ENCODE data around the gene POLG. TPM values are rescaled to one million over a fixed set of nuclear protein-coding genes. Genes with fewer than 3 reads are reported as not detected.
A peak's percentile ranks its signal among the peaks of the same experiment; 100 is the strongest.

Gene POLG
- polyA plus RNA-seq, 1 donor (not counting 4 experiments of a cell fraction or from before 2014, with no cell fraction given), result 29.6 TPM

GRCh38 chr15:89360294-89360971 lies 25.8 kb upstream of the POLG start:
- Histone ChIP-seq H3K36me3 (ENCODE audit: control insufficient read depth in 2 of 2, extremely low read depth in 1 of 2, insufficient read depth in 2 of 2, low read length in 2 of 2) (no peaks in the 10 kb centered on the region), H3K4me2 (ENCODE audit: control insufficient read depth, extremely low read depth, insufficient read depth, low read depth, low read length) (no peak overlapping the region), H3K27ac (ENCODE audit: control insufficient read depth, insufficient read depth, low read length) (no peak overlapping the region), H3K4me3 (ENCODE audit: control insufficient read depth in 2 of 3, extremely low read depth in 1 of 3, insufficient read depth in 2 of 3, low read depth in 1 of 3, low read length in 3 of 3) (no peak overlapping the region), H3K9me3 (ENCODE audit: control insufficient read depth, low read depth, low read length) (no peaks in the 10 kb centered on the region), H3K9ac (ENCODE audit: control insufficient read depth, extremely low read depth, insufficient read depth, low read length) (no peak overlapping the region), H3K4me1 (ENCODE audit: control insufficient read depth, extremely low read depth, insufficient read depth, low read length) (peaks cover 2% of the 10 kb centered on the region), H3K9me1 (ENCODE audit: control insufficient read depth, extremely low read depth, insufficient read depth, low read length) (no peaks in the 10 kb centered on the region), H4K20me1 (ENCODE audit: control insufficient read depth, extremely low read depth, insufficient read depth, low read length) (peaks cover 6% of the 10 kb centered on the region), H3K79me2 (ENCODE audit: control insufficient read depth, insufficient read depth, low read length) (no peaks in the 10 kb centered on the region), H3K27me3 (ENCODE audit: control insufficient read depth, extremely low read depth, insufficient read depth, low read length) (peaks cover 87% of the 10 kb centered on the region), H2AFZ (ENCODE audit: control insufficient read depth, low read length) (no peak overlapping the region)
- TF ChIP-seq EZH2 (IDR thresholded peaks at IDR 0.05; ENCODE audit: low read length) (peak; percentile 58), CTCF (optimal IDR thresholded peaks at IDR 0.05 in 1 of 3, IDR thresholded peaks at IDR 0.05 in 1 of 3, conservative IDR thresholded peaks at IDR 0.05 in 1 of 3; ENCODE audit: extremely low read depth in 1 of 3, insufficient read depth in 2 of 3, low read length in 3 of 3) (no peak)
- dilution Hi-C loops (cut with MboI; ENCODE audit: extremely low pct_ligation_motif_present, low sequenced_read_pairs), result no loop called here
- DNase-seq (ENCODE audit: low read depth, low spot score), result no peak
- FAIRE-seq, result no peak

- Histone ChIP-seq H3K27me3 (ENCODE audit: control insufficient read depth, extremely low read depth, insufficient read depth, low read length) (peaks cover 80% of the 10 kb centered on the region), H3K36me3 (ENCODE audit: control insufficient read depth in 2 of 2, extremely low read depth in 1 of 2, insufficient read depth in 2 of 2, low read length in 2 of 2) (no peaks in the 10 kb centered on the region), H2AFZ (ENCODE audit: control insufficient read depth, low read length) (no peak overlapping the region), H3K9me1 (ENCODE audit: control insufficient read depth, extremely low read depth, insufficient read depth, low read length) (no peaks in the 10 kb centered on the region), H3K27ac (ENCODE audit: control insufficient read depth, insufficient read depth, low read length) (no peak overlapping the region), H3K4me2 (ENCODE audit: control insufficient read depth, extremely low read depth, insufficient read depth, low read depth, low read length) (no peak overlapping the region), H3K4me1 (ENCODE audit: control insufficient read depth, extremely low read depth, insufficient read depth, low read length) (peaks cover 2% of the 10 kb centered on the region), H3K9me3 (ENCODE audit: control insufficient read depth, low read depth, low read length) (no peaks in the 10 kb centered on the region), H3K79me2 (ENCODE audit: control insufficient read depth, insufficient read depth, low read length) (no peaks in the 10 kb centered on the region), H3K4me3 (ENCODE audit: control insufficient read depth in 2 of 3, extremely low read depth in 1 of 3, insufficient read depth in 2 of 3, low read depth in 1 of 3, low read length in 3 of 3) (no peak overlapping the region), H4K20me1 (ENCODE audit: control insufficient read depth, extremely low read depth, insufficient read depth, low read length) (peaks cover 6% of the 10 kb centered on the region), H3K9ac (ENCODE audit: control insufficient read depth, extremely low read depth, insufficient read depth, low read length) (no peak overlapping the region)
- dilution Hi-C loops (cut with MboI; ENCODE audit: extremely low pct_ligation_motif_present, low sequenced_read_pairs), result no loop called here
- TF ChIP-seq CTCF (optimal IDR thresholded peaks at IDR 0.05 in 1 of 3, IDR thresholded peaks at IDR 0.05 in 1 of 3, conservative IDR thresholded peaks at IDR 0.05 in 1 of 3; ENCODE audit: extremely low read depth in 1 of 3, insufficient read depth in 2 of 3, low read length in 3 of 3), result peak in 1 of 3 experiments; percentile 23
- no peak for TF ChIP-seq EZH2 (IDR thresholded peaks at IDR 0.05; ENCODE audit: low read length)
- DNase-seq (ENCODE audit: low read depth, low spot score) (no peak), FAIRE-seq (no peak)
Observed at GRCh38 chr15:89359471-89360293, 25.1 kb upstream of the POLG start.
